ENCODE measurements around the gene ACTL7B. TPM values are rescaled to one million over a fixed set of nuclear protein-coding genes. Genes with fewer than 3 reads are reported as not detected.

ACTL7B gene
- total RNA-seq, 1 experiment from 2014 or later, result not detected

Other genes starting within 250 kb of the ACTL7B start
- not detected in 2 replicates for gene ACTL7A, start 6.3 kb upstream of the ACTL7B start, total RNA-seq (2014; rRNA removed; shearing (Covaris generic))
- 14.2 and 27.6 TPM in 2 replicates for gene ELP1, start 78.1 kb upstream of the ACTL7B start, total RNA-seq (2014; rRNA removed; shearing (Covaris generic))
- 10.7 and 11.8 TPM in 2 replicates for gene ABITRAM, start 78.4 kb upstream of the ACTL7B start, total RNA-seq (2014; rRNA removed; shearing (Covaris generic))
- gene CTNNAL1, start 157.5 kb upstream of the ACTL7B start, total RNA-seq (2014; rRNA removed; shearing (Covaris generic)), result 105 and 168 TPM in 2 replicates